RWPE1 (cell line): ENCODE data around the gene TRMT44.
"Not testable (repeated sequence)": the region's sequence is repeated elsewhere in the genome, so short reads cannot be mapped to it uniquely, and the experiment has no call there.

Experiments
- CTCF ChIA-PET: fragments of 350-600 bp; sonication (Branson Sonifier 250); formaldehyde crosslinking; extraction: SDS; loops from one replicate; lab custom pipeline; 2021; lab: Yijun Ruan, JAX
- POLR2A ChIA-PET: fragments of 400-600 bp; formaldehyde crosslinking; extraction: SDS; loops from one replicate; lab custom pipeline; 2020; ENCODE audit warnings: antibody characterized with exemption; ENCODE audit not compliant: low non-redundant PET; lab: Yijun Ruan, JAX
- DNase-seq: peaks from one replicate; pipeline ENCODE4 v3.0.0; 2012; ENCODE audit warnings: low spot score
- H3K27ac ChIP-seq: fragments of 450-650 bp; 2 replicates; pipeline ENCODE4 v1.5.1; 2017
- TF ChIP-seq, protein P1 (sequence below): fragments of 450-650 bp; conservative IDR thresholded peaks from 2 replicates; pipeline ENCODE4 v1.5.1; 2017; ENCODE audit warnings: low read depth, mild to moderate bottlenecking

The TRMT44 gene

DNA sequence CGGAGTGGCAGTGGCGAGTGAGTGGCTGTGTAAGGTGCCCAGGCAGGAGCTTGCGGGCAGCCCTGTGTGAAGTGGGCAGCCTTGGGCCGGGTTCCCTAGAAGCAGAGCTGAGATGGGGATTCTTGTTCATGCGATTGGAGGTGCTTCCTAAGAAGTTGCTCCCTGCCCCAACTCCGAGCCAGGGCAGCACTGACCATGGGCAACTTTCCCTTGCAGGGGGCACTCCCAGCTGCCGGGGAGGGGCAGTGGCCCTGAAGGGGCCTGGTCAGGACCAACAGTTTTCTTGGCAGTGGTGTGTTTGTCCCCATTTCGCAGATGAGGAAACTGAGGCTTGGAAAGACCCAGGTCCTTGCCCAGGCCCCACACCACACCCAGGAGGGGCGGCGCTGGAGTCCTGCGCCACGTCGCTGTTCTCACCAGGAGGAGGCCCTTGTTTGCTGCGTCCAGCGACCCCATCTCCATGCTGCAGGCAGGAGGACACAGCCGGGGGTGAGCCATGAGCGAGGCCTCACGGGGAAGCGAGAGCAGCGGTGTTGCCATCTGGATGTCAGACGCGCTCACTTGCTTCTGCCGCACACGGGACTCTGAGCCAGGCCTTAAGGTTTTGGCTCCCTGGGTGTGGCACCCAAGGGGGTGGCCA lies 68.9 kb downstream of the TRMT44 start:
- TF ChIP-seq, protein P1, sequence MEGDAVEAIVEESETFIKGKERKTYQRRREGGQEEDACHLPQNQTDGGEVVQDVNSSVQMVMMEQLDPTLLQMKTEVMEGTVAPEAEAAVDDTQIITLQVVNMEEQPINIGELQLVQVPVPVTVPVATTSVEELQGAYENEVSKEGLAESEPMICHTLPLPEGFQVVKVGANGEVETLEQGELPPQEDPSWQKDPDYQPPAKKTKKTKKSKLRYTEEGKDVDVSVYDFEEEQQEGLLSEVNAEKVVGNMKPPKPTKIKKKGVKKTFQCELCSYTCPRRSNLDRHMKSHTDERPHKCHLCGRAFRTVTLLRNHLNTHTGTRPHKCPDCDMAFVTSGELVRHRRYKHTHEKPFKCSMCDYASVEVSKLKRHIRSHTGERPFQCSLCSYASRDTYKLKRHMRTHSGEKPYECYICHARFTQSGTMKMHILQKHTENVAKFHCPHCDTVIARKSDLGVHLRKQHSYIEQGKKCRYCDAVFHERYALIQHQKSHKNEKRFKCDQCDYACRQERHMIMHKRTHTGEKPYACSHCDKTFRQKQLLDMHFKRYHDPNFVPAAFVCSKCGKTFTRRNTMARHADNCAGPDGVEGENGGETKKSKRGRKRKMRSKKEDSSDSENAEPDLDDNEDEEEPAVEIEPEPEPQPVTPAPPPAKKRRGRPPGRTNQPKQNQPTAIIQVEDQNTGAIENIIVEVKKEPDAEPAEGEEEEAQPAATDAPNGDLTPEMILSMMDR, result no peak
- H3K27ac ChIP-seq, result no peak overlapping the region
- no peak for DNase-seq
- POLR2A ChIA-PET, result no interaction called here
- CTCF ChIA-PET, result no interaction called here

- POLR2A ChIA-PET, result no interaction called here
- TF ChIP-seq, protein P1, result no peak
- CTCF ChIA-PET, result no interaction called here
- DNase-seq, result no peak
- H3K27ac ChIP-seq, result no peak overlapping the region
These were observed 69.6 kb downstream of the TRMT44 start for GRCh38 chr4:8510191-8510590.

DNA sequence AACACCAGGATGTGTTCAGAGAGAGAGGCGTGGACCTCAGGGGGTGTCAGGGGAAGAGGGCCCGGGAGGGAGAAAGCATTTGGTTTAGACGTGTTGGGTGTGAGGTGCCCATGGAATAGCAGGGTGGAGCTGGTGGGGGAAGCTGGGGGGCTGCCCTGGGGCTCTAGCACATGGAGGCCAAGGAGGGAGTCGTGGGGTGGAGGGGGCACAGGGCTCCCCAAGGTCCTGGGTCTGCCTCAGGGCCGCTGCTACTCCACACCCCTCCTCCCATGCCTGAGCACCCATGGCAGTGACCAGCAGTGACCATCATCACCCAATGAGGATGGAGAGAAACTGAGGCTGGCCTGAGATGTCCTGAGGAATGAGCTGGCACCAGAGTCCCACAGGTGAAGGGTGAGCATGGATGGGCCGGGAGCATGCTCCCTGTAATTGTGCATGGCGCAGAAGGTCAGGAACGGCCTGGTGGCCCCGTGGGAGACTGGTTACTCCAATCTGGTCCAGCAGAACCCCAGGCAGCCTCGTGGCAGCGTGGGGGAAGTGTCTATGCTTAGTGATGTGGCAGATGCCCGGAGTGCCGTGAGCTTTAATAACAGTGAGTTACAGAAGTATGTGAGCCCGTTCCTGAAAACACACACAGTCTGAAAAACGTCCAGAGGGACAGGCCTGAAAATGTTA lies 70.2 kb downstream of the TRMT44 start:
- DNase-seq, result no peak
- H3K27ac ChIP-seq, result no peak overlapping the region
- ChIA-PET POLR2A (no interaction called here), CTCF (no interaction called here)
- TF ChIP-seq, protein P1, result no peak

DNA sequence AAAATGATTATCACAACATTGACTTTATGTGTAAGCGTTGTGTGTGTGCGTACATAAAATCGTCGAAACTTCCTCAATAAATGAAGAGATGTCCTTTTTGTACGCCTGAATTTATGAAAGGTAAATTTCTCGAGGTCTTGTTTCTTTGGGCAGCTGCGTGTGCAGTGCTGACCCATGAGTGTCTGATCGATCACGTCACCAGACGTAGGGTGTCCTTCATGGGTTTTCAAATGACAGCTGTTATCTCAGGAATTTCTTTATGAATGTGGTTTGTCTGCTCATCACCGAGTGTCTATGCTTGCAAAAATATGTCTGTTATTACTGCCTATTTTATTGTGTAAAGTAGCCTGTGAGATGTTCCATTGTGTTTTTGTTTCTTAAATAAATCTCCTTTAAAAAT lies 71.9 kb downstream of the TRMT44 start:
- DNase-seq, result no peak
- TF ChIP-seq, protein P1, result no peak
- ChIA-PET CTCF (no interaction called here), POLR2A (no interaction called here)
- no peak overlapping the region for H3K27ac ChIP-seq

- DNase-seq, CTCF ChIA-PET, POLR2A ChIA-PET, H3K27ac ChIP-seq: not testable (repeated sequence)
These were observed 72.5 kb downstream of the TRMT44 start for GRCh38 chr4:8513080-8513479.

DNA sequence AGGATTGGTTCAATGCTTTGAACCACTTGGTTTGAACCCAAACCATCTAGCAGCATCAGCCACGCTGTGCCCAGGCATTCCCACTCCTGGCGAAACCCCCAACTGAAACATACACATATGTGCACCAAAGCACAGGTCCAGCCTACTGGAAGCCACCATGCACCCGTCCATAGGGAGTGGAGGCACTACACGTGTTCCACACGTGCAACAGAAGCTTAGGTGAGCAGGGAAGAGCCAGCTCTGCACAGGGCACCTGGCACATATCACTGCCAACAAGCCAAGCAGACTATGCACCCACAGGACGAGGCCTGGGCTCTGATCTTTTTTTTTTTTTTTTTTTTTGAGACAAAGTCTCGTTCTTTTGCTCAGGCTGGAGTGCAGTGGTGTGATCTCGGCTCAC lies 73.4 kb downstream of the TRMT44 start:
- TF ChIP-seq, protein P1, result no peak
- DNase-seq, result no peak
- H3K27ac ChIP-seq, result no peak overlapping the region
- ChIA-PET CTCF (no interaction called here), POLR2A (no interaction called here)

DNA sequence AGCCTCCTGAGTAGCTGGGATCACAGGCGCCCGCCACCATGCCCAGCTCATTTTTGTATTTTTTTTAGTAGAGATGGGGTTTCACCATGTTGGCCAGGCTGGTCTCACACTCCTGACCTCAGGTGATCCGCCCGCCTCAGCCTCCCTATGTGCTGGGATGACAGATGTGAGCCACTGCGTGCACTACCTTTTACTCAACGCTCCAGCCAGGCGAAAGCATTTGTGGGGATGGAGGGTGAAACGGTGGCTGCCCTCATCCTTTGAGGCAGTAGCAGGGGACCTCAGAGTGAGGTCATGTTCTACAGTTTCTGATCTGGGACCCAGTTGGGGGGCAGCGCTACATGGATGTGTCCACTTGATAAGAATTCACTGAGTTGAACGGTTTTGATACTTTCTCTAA lies 73.8 kb downstream of the TRMT44 start:
- no peak overlapping the region for H3K27ac ChIP-seq
- ChIA-PET POLR2A (no interaction called here), CTCF (no interaction called here)
- DNase-seq, result no peak
- TF ChIP-seq, protein P1, result no peak
